IPS DF 6.9 (cell line): ENCODE measurements around the gene CDC5L.

Source experiments
- DNase-seq: peaks from one replicate; pipeline ENCODE4 v3.0.0-alpha.2; 2013; ENCODE audit warnings: low read depth, low spot score
- H3K27ac ChIP-seq: one replicate; pipeline ENCODE4 v1.5.1; 2013; ENCODE audit warnings: low read length, control low read depth
- H3K27me3 ChIP-seq: 2 replicates; pipeline ENCODE4 v1.6.1; 2013; ENCODE audit warnings: mild to moderate bottlenecking, low read length; ENCODE audit not compliant: control insufficient read depth, insufficient read depth
- H3K36me3 ChIP-seq: 2 replicates; pipeline ENCODE4 v1.6.1; 2013; ENCODE audit warnings: low read length; ENCODE audit not compliant: control insufficient read depth, insufficient read depth
- H3K4me1 ChIP-seq: 2 replicates; pipeline ENCODE4 v1.6.1; 2013; ENCODE audit warnings: low read length; ENCODE audit not compliant: control insufficient read depth, insufficient read depth
- H3K4me3 ChIP-seq: 2 replicates; pipeline ENCODE4 v1.5.1; 2013; ENCODE audit warnings: mild to moderate bottlenecking, low read length
- H3K9me3 ChIP-seq: 2 replicates; pipeline ENCODE4 v1.6.1; 2013; ENCODE audit warnings: low read length, inconsistent platforms; ENCODE audit not compliant: control insufficient read depth, insufficient read depth
- WGBS: extraction: QIAGEN DNeasy Blood & Tissue Kit; methylation state at CpG from one replicate; pipeline ENCODE4 v1.1.7; 2013; ENCODE audit warnings: mixed read lengths, missing lambda C conversion rate; ENCODE audit not compliant: insufficient read length, insufficient coverage; 5-methylcytosine and 5-hydroxymethylcytosine counted together

CDC5L gene

GRCh38 chr6:44496665-44497369 is 109.3 kb downstream of the CDC5L start:
- no peak overlapping the region for H3K4me3 ChIP-seq
- H3K27me3 ChIP-seq: no peaks in the 10 kb centered on the region
- no peaks in the 10 kb centered on the region for H3K4me1 ChIP-seq
- H3K27ac ChIP-seq: no peak overlapping the region
- no peaks in the 10 kb centered on the region for H3K36me3 ChIP-seq
- no peak for DNase-seq
- WGBS: no CpG with 5 or more reads among the region's 9 CpGs
- no peaks in the 10 kb centered on the region for H3K9me3 ChIP-seq

- Histone ChIP-seq H3K4me3 (no peak overlapping the region), H3K4me1 (no peaks in the 10 kb centered on the region), H3K9me3 (no peaks in the 10 kb centered on the region), H3K27me3 (no peaks in the 10 kb centered on the region), H3K27ac (no peak overlapping the region), H3K36me3 (no peaks in the 10 kb centered on the region)
- no peak for DNase-seq
- no CpG with 5 or more reads among the region's 5 CpGs for WGBS
Measured at GRCh38 chr6:44497807-44498206, 110.3 kb downstream of the CDC5L start.

- Histone ChIP-seq H3K4me1 (no peaks in the 10 kb centered on the region), H3K4me3 (no peak overlapping the region), H3K27me3 (no peaks in the 10 kb centered on the region), H3K27ac (no peak overlapping the region), H3K36me3 (no peaks in the 10 kb centered on the region), H3K9me3 (no peaks in the 10 kb centered on the region)
- WGBS: no CpG with 5 or more reads among the region's 5 CpGs
- no peak for DNase-seq
Measured at GRCh38 chr6:44498436-44498835, 110.9 kb downstream of the CDC5L start.

- Histone ChIP-seq H3K4me3 (no peak overlapping the region), H3K9me3 (no peaks in the 10 kb centered on the region), H3K36me3 (no peaks in the 10 kb centered on the region), H3K4me1 (no peaks in the 10 kb centered on the region), H3K27me3 (no peaks in the 10 kb centered on the region), H3K27ac (no peak overlapping the region)
- no CpG with 5 or more reads among the region's 5 CpGs for WGBS
- no peak for DNase-seq
Measured at GRCh38 chr6:44499609-44500008, 112.1 kb downstream of the CDC5L start.
